SK-N-SH (cell line): ENCODE measurements around the gene ABCA1. TPM values are rescaled to one million over a fixed set of nuclear protein-coding genes. Genes with fewer than 3 reads are reported as not detected.

Experiments
- CTCF ChIA-PET: fragments of 300-600, 350-600 bp; formaldehyde crosslinking; extraction: SDS; loops from one replicate; lab custom pipeline; 2021; lab: Yijun Ruan, JAX
- POLR2A ChIA-PET: fragments of 350-600 bp; sonication (Branson Sonifier 250); formaldehyde crosslinking; extraction: SDS; loops from one replicate; lab custom pipeline; 2020; ENCODE audit warnings: antibody characterized with exemption, inconsistent platforms; lab: Yijun Ruan, JAX
- DNase-seq: peaks from one replicate; pipeline ENCODE4 v3.0.0; 2012
- H2AFZ ChIP-seq: fragments of 200-600 bp; sonication (generic); 2 replicates; pipeline ENCODE4 v1.8.1; 2016; ENCODE audit warnings: antibody characterized with exemption, mild to moderate bottlenecking, low read depth
- H3F3A ChIP-seq: fragments of 200-600 bp; sonication (generic); replicated peaks from 2 replicates; pipeline ENCODE3; 2016; ENCODE audit warnings: antibody characterized with exemption, mild to moderate bottlenecking; ENCODE audit not compliant: insufficient read depth
- H3K27ac ChIP-seq, 2 experiments: fragments of 200-500 bp in 1 of 2; fragments of 200-600 bp in 1 of 2; sonication (Bioruptor generic) in 1 of 2; sonication (generic), shearing (Covaris generic) in 1 of 2; 2 replicates each; pipeline versions ENCODE4 v1.5.1 to v1.6.1; 2014 to 2016; ENCODE audit warnings: low read depth in 2 of 2, inconsistent platforms in 1 of 2, low read length in 1 of 2, mild to moderate bottlenecking in 1 of 2, mixed read lengths in 1 of 2
- H3K27me3 ChIP-seq: fragments of 200-600 bp; sonication (generic), shearing (Covaris generic); 2 replicates; pipeline ENCODE4 v1.6.1; 2016; ENCODE audit warnings: mixed run types; ENCODE audit not compliant: insufficient read depth
- H3K36me3 ChIP-seq, 2 experiments: fragments of 200-500 bp in 1 of 2; fragments of 200-600 bp in 1 of 2; sonication (Bioruptor generic) in 1 of 2; sonication (generic) in 1 of 2; replicated peaks in 1 of 2; 2 replicates each; pipeline versions ENCODE3 to v1.5.1; 2014 to 2016; ENCODE audit warnings: low read length in 1 of 2, mild to moderate bottlenecking in 1 of 2; ENCODE audit not compliant: insufficient read depth in 2 of 2, control insufficient read depth in 1 of 2
- H3K4me1 ChIP-seq, 2 experiments: fragments of 200-500 bp in 1 of 2; fragments of 200-600 bp in 1 of 2; sonication (Bioruptor generic) in 1 of 2; sonication (generic), shearing (Covaris generic) in 1 of 2; 2 replicates each; pipeline versions ENCODE4 v1.5.1 to v1.6.1; 2014 to 2016; ENCODE audit warnings: low read depth in 1 of 2, low read length in 1 of 2, mixed run types in 1 of 2; ENCODE audit not compliant: insufficient read depth in 2 of 2, control insufficient read depth in 1 of 2
- H3K4me2 ChIP-seq: fragments of 200-600 bp; sonication (generic), shearing (Covaris generic); 2 replicates; pipeline ENCODE4 v1.6.1; 2017; ENCODE audit warnings: mixed run types
- H3K4me3 ChIP-seq, 2 experiments: fragments of 200-500 bp in 1 of 2; fragments of 200-600 bp in 1 of 2; sonication (Bioruptor generic) in 1 of 2; sonication (generic), shearing (Covaris generic) in 1 of 2; 2 replicates each; pipeline versions ENCODE4 v1.5.1 to v1.8.1; 2014 to 2016; ENCODE audit warnings: low read depth in 2 of 2, inconsistent platforms in 1 of 2, low read length in 1 of 2, mild to moderate bottlenecking in 1 of 2, mixed read lengths in 1 of 2, moderate library complexity in 1 of 2
- H3K79me2 ChIP-seq: fragments of 200-600 bp; sonication (generic); 2 replicates; pipeline ENCODE4 v1.8.1; 2017; ENCODE audit warnings: mild to moderate bottlenecking; ENCODE audit not compliant: insufficient read depth
- H3K9ac ChIP-seq: fragments of 200-600 bp; sonication (generic); 2 replicates; pipeline ENCODE4 v1.6.1; 2017; ENCODE audit warnings: mixed run types
- H3K9me2 ChIP-seq: fragments of 200-600 bp; sonication (generic); 2 replicates; pipeline ENCODE4 v1.6.1; 2017; ENCODE audit warnings: mixed run types
- H3K9me3 ChIP-seq: fragments of 200-600 bp; sonication (generic); 2 replicates; pipeline ENCODE4 v1.6.1; 2017; ENCODE audit warnings: mixed run types, mild to moderate bottlenecking, moderate library complexity
- H4K20me1 ChIP-seq: fragments of 200-600 bp; sonication (generic); 2 replicates; pipeline ENCODE4 v1.6.1; 2017; ENCODE audit warnings: mild to moderate bottlenecking, mixed run types; ENCODE audit not compliant: insufficient read depth
- CHD2 ChIP-seq: fragments of 150-350 bp; IDR thresholded peaks from 2 replicates; pipeline ENCODE4 v1.6.1; 2018; ENCODE audit warnings: low read length; ENCODE audit not compliant: partially characterized antibody
- EP300 ChIP-seq, 2 experiments: IDR thresholded peaks; 2 replicates each; pipeline versions ENCODE4 v1.4.0 to v1.6.1; 2012; ENCODE audit warnings: borderline replicate concordance in 1 of 2, low read depth in 1 of 2, low read length in 1 of 2
- EZH2phosphoT487 ChIP-seq: fragments of 200-600 bp; sonication (generic); IDR thresholded peaks from 2 replicates; pipeline ENCODE4 v1.6.1; 2017; ENCODE audit warnings: low read depth, mixed run types, mild to moderate bottlenecking, antibody characterized with exemption, moderate library complexity, borderline replicate concordance
- FOSL2 ChIP-seq: IDR thresholded peaks from 2 replicates; pipeline ENCODE4 v1.4.0; 2012; ENCODE audit warnings: low read depth, mild to moderate bottlenecking, moderate library complexity, borderline replicate concordance
- FOXM1 ChIP-seq: IDR thresholded peaks from 2 replicates; pipeline ENCODE4 v1.4.0; 2012; ENCODE audit warnings: low read depth, mild to moderate bottlenecking
- MEF2A ChIP-seq: IDR thresholded peaks from 2 replicates; pipeline ENCODE4 v1.4.0; 2012; ENCODE audit warnings: low read depth, borderline replicate concordance
- MXI1 ChIP-seq: IDR thresholded peaks from 2 replicates; pipeline ENCODE4 v1.6.1; 2012; ENCODE audit warnings: mild to moderate bottlenecking, low read depth, low read length, improper control_type of control experiment
- NFIC ChIP-seq: IDR thresholded peaks from 2 replicates; pipeline ENCODE4 v1.4.0; 2012; ENCODE audit warnings: borderline replicate concordance
- NRF1 ChIP-seq: IDR thresholded peaks from 2 replicates; pipeline ENCODE4 v1.6.1; 2012; ENCODE audit warnings: low read depth, mild to moderate bottlenecking, low read length
- RAD21 ChIP-seq: IDR thresholded peaks from 2 replicates; pipeline ENCODE4 v1.6.1; 2012; ENCODE audit warnings: mild to moderate bottlenecking, low read length
- RCOR1 ChIP-seq: fragments of 150-350 bp; IDR thresholded peaks from 2 replicates; pipeline ENCODE4 v1.6.1; 2017; ENCODE audit warnings: antibody characterized with exemption, low read length
- RXRA ChIP-seq: IDR thresholded peaks from 2 replicates; pipeline ENCODE4 v1.4.0; 2012; ENCODE audit warnings: low read depth, mild to moderate bottlenecking, borderline replicate concordance
- TAF1 ChIP-seq: IDR thresholded peaks from 2 replicates; pipeline ENCODE4 v1.6.1; 2012; ENCODE audit warnings: low read depth, mild to moderate bottlenecking, low read length, moderate library complexity, borderline replicate concordance
- TEAD4 ChIP-seq: IDR thresholded peaks from 2 replicates; pipeline ENCODE4 v1.4.0; 2012; ENCODE audit warnings: mild to moderate bottlenecking, borderline replicate concordance; ENCODE audit not compliant: insufficient read depth
- WGBS: methylation state at CpG from one replicate; pipeline ENCODE4 v1.1.6; 2017; ENCODE audit warnings: low lambda C conversion rate; 5-methylcytosine and 5-hydroxymethylcytosine counted together
- polyA plus RNA-seq, 3 experiments: library from polyadenylated mRNA; depleted of rRNA; stranded (reverse); fragments of >200 nt; gene quantifications; 2 replicates each; pipeline ENCODE4 v1.2.3, GENCODE V29; 2012
- TF ChIP-seq, protein P1 (sequence below): IDR thresholded peaks from 2 replicates; pipeline ENCODE4 v1.4.0; 2012; ENCODE audit warnings: low read depth, borderline replicate concordance
- TF ChIP-seq, protein P2 (sequence below): fragments of 150-350 bp; IDR thresholded peaks from 2 replicates; pipeline ENCODE4 v1.6.1; 2017; ENCODE audit warnings: antibody characterized with exemption, low read length, low read depth, borderline replicate concordance
- TF ChIP-seq, protein P3 (sequence below): IDR thresholded peaks from 2 replicates; pipeline ENCODE4 v1.4.0; 2012; ENCODE audit warnings: low read depth
- TF ChIP-seq, protein P4 (sequence below): IDR thresholded peaks from 2 replicates; pipeline ENCODE4; 2012
- TF ChIP-seq, protein P5 (sequence below): IDR thresholded peaks from 2 replicates; pipeline ENCODE4 v1.4.0; 2012; ENCODE audit warnings: low read depth, borderline replicate concordance
- TF ChIP-seq, protein P6 (sequence below): IDR thresholded peaks from 2 replicates; pipeline ENCODE4 v1.6.1; 2012; ENCODE audit warnings: mild to moderate bottlenecking, low read depth, low read length, moderate library complexity

ABCA1 gene
- polyA plus RNA-seq, 1 of the 3 experiments (the other 2 are of a cell fraction) = 5.3 TPM

DNA sequence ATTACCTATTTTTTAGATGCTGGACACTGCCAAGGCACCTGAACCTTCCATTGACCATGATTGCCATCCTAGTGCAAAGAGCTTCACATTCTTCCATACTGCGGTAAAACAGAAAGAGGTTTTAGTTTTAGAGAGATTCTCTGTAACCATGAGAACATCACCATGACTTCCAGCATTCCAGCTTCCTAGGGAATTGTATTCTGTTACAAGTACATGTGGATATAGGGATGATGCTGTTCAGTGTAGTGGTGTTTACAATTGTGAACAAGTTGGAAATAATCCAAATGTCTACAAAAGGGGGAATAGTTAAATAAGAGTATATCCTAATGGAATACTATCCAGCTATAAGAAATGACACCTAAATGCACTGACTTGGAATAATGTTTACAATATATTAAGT is 141.7 kb downstream of the ABCA1 start:
- H3K36me3 ChIP-seq = peaks cover 13 to 63% of the 10 kb centered on the region in 2 experiments
- TF ChIP-seq, protein P1, sequence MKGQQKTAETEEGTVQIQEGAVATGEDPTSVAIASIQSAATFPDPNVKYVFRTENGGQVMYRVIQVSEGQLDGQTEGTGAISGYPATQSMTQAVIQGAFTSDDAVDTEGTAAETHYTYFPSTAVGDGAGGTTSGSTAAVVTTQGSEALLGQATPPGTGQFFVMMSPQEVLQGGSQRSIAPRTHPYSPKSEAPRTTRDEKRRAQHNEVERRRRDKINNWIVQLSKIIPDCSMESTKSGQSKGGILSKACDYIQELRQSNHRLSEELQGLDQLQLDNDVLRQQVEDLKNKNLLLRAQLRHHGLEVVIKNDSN = no peak
- no peak for TF ChIP-seq TAF1
- no peak for TF ChIP-seq NRF1
- no peak for TF ChIP-seq RXRA
- TF ChIP-seq, protein P2, sequence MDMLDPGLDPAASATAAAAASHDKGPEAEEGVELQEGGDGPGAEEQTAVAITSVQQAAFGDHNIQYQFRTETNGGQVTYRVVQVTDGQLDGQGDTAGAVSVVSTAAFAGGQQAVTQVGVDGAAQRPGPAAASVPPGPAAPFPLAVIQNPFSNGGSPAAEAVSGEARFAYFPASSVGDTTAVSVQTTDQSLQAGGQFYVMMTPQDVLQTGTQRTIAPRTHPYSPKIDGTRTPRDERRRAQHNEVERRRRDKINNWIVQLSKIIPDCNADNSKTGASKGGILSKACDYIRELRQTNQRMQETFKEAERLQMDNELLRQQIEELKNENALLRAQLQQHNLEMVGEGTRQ = no peak
- TF ChIP-seq MEF2A = no peak
- no peak for TF ChIP-seq TEAD4
- no peak for TF ChIP-seq EP300 (IDR thresholded peaks at IDR 0.05; ENCODE audit: borderline replicate concordance in 1 of 2, low read depth in 1 of 2, low read length in 1 of 2)
- TF ChIP-seq, protein P3, sequence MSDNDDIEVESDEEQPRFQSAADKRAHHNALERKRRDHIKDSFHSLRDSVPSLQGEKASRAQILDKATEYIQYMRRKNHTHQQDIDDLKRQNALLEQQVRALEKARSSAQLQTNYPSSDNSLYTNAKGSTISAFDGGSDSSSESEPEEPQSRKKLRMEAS = no peak
- no peak for TF ChIP-seq NFIC
- no peak for TF ChIP-seq RAD21
- TF ChIP-seq, protein P4, sequence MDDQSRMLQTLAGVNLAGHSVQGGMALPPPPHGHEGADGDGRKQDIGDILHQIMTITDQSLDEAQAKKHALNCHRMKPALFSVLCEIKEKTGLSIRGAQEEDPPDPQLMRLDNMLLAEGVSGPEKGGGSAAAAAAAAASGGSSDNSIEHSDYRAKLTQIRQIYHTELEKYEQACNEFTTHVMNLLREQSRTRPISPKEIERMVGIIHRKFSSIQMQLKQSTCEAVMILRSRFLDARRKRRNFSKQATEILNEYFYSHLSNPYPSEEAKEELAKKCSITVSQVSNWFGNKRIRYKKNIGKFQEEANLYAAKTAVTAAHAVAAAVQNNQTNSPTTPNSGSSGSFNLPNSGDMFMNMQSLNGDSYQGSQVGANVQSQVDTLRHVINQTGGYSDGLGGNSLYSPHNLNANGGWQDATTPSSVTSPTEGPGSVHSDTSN = no peak
- TF ChIP-seq, protein P5, sequence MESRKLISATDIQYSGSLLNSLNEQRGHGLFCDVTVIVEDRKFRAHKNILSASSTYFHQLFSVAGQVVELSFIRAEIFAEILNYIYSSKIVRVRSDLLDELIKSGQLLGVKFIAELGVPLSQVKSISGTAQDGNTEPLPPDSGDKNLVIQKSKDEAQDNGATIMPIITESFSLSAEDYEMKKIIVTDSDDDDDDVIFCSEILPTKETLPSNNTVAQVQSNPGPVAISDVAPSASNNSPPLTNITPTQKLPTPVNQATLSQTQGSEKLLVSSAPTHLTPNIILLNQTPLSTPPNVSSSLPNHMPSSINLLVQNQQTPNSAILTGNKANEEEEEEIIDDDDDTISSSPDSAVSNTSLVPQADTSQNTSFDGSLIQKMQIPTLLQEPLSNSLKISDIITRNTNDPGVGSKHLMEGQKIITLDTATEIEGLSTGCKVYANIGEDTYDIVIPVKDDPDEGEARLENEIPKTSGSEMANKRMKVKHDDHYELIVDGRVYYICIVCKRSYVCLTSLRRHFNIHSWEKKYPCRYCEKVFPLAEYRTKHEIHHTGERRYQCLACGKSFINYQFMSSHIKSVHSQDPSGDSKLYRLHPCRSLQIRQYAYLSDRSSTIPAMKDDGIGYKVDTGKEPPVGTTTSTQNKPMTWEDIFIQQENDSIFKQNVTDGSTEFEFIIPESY = no peak
- TF ChIP-seq RCOR1 = no peak
- TF ChIP-seq, protein P6, sequence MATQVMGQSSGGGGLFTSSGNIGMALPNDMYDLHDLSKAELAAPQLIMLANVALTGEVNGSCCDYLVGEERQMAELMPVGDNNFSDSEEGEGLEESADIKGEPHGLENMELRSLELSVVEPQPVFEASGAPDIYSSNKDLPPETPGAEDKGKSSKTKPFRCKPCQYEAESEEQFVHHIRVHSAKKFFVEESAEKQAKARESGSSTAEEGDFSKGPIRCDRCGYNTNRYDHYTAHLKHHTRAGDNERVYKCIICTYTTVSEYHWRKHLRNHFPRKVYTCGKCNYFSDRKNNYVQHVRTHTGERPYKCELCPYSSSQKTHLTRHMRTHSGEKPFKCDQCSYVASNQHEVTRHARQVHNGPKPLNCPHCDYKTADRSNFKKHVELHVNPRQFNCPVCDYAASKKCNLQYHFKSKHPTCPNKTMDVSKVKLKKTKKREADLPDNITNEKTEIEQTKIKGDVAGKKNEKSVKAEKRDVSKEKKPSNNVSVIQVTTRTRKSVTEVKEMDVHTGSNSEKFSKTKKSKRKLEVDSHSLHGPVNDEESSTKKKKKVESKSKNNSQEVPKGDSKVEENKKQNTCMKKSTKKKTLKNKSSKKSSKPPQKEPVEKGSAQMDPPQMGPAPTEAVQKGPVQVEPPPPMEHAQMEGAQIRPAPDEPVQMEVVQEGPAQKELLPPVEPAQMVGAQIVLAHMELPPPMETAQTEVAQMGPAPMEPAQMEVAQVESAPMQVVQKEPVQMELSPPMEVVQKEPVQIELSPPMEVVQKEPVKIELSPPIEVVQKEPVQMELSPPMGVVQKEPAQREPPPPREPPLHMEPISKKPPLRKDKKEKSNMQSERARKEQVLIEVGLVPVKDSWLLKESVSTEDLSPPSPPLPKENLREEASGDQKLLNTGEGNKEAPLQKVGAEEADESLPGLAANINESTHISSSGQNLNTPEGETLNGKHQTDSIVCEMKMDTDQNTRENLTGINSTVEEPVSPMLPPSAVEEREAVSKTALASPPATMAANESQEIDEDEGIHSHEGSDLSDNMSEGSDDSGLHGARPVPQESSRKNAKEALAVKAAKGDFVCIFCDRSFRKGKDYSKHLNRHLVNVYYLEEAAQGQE = no peak
- no peak for TF ChIP-seq MXI1
- TF ChIP-seq FOSL2 = no peak
- no peak for TF ChIP-seq CHD2
- no peak for TF ChIP-seq EZH2phosphoT487
- TF ChIP-seq FOXM1 = no peak

More for the DNA sequence above, 141.7 kb downstream of the ABCA1 start:
- Histone ChIP-seq H4K20me1 (no peaks in the 10 kb centered on the region), H3K4me3 (no peak overlapping the region), H3K9ac (no peak overlapping the region), H2AFZ (no peak overlapping the region), H3K4me1 (peaks cover 0 to 2% of the 10 kb centered on the region in 2 experiments; a peak in 2 of 4 replicates), H3K9me2 (no peaks in the 10 kb centered on the region), H3K9me3 (no peaks in the 10 kb centered on the region), H3K79me2 (no peaks in the 10 kb centered on the region), H3K27me3 (no peaks in the 10 kb centered on the region), H3K27ac (no peak overlapping the region), H3F3A (no peaks in the 10 kb centered on the region), H3K4me2 (no peak overlapping the region)
- ChIA-PET CTCF (interaction anchor here (0.6 to 1.6 kb wide), 6 partner anchors 15 to 629 kb away, joined by 3 to 7 read pairs (median 4); no protein-coding TSS in a partner anchor), POLR2A (no interaction called here)
- WGBS = 90% methylated on average over 1 of the region's 1 CpG
- no peak for DNase-seq
